ENCODE measurements around the gene LSAMP. TPM values are rescaled to one million over a fixed set of nuclear protein-coding genes. Genes with fewer than 3 reads are reported as not detected.

Gene LSAMP
- polyA plus RNA-seq, 1 experiment, result 2.7 TPM

- ChIA-PET POLR2A (no interaction called here), CTCF (no interaction called here)
- no peak for TF ChIP-seq CTCF (IDR thresholded peaks at IDR 0.05; ENCODE audit: insufficient read depth, low read depth, low read length)
- Histone ChIP-seq H3K36me3 (ENCODE audit: control insufficient read depth, insufficient read depth, low read length) (no peaks in the 10 kb centered on the region), H3K4me3 (ENCODE audit: low read depth, low read length) (no peak overlapping the region), H3K27me3 (ENCODE audit: control insufficient read depth, insufficient read depth, low read length) (no peaks in the 10 kb centered on the region)
- DNase-seq (ENCODE audit: low read depth), result no peak
These were observed 154.1 kb downstream of the LSAMP start for GRCh38 chr3:116291141-116291540.

GRCh38 chr3:116288485-116288884, 156.8 kb downstream of the LSAMP start:
- TF ChIP-seq CTCF (IDR thresholded peaks at IDR 0.05; ENCODE audit: insufficient read depth, low read depth, low read length), result no peak
- Histone ChIP-seq H3K27me3 (ENCODE audit: control insufficient read depth, insufficient read depth, low read length) (no peaks in the 10 kb centered on the region), H3K36me3 (ENCODE audit: control insufficient read depth, insufficient read depth, low read length) (no peaks in the 10 kb centered on the region), H3K4me3 (ENCODE audit: low read depth, low read length) (no peak overlapping the region)
- POLR2A ChIA-PET, result no interaction called here
- DNase-seq (ENCODE audit: low read depth), result no peak
- CTCF ChIA-PET, result no interaction called here

- H3K4me3 ChIP-seq (ENCODE audit: low read depth, low read length), result no peak overlapping the region
- ChIA-PET POLR2A (no interaction called here), CTCF (no interaction called here)
- no peaks in the 10 kb centered on the region for H3K27me3 ChIP-seq (ENCODE audit: control insufficient read depth, insufficient read depth, low read length)
- DNase-seq (ENCODE audit: low read depth), result no peak
- H3K36me3 ChIP-seq (ENCODE audit: control insufficient read depth, insufficient read depth, low read length), result no peaks in the 10 kb centered on the region
- no peak for TF ChIP-seq CTCF (IDR thresholded peaks at IDR 0.05; ENCODE audit: insufficient read depth, low read depth, low read length)
These were observed 159.4 kb downstream of the LSAMP start for GRCh38 chr3:116285781-116286421.

- ChIA-PET CTCF (no interaction called here), POLR2A (no interaction called here)
- Histone ChIP-seq H3K27me3 (ENCODE audit: control insufficient read depth, insufficient read depth, low read length) (no peaks in the 10 kb centered on the region), H3K36me3 (ENCODE audit: control insufficient read depth, insufficient read depth, low read length) (no peaks in the 10 kb centered on the region), H3K4me3 (ENCODE audit: low read depth, low read length) (no peak overlapping the region)
- DNase-seq (ENCODE audit: low read depth), result no peak
- no peak for TF ChIP-seq CTCF (IDR thresholded peaks at IDR 0.05; ENCODE audit: insufficient read depth, low read depth, low read length)
These were observed 163.8 kb downstream of the LSAMP start for GRCh38 chr3:116281313-116282143.

- no peak for DNase-seq (ENCODE audit: low read depth)
- Histone ChIP-seq H3K4me3 (ENCODE audit: low read depth, low read length) (no peak overlapping the region), H3K36me3 (ENCODE audit: control insufficient read depth, insufficient read depth, low read length) (no peaks in the 10 kb centered on the region), H3K27me3 (ENCODE audit: control insufficient read depth, insufficient read depth, low read length) (no peaks in the 10 kb centered on the region)
- ChIA-PET CTCF (no interaction called here), POLR2A (no interaction called here)
- TF ChIP-seq CTCF (IDR thresholded peaks at IDR 0.05; ENCODE audit: insufficient read depth, low read depth, low read length), result no peak
These were observed 165.1 kb downstream of the LSAMP start for GRCh38 chr3:116280130-116280740.
